Measurements from ENCODE around the gene RPLP2. TPM values are rescaled to one million over a fixed set of nuclear protein-coding genes. Genes with fewer than 3 reads are reported as not detected.

The RPLP2 gene
- total RNA-seq, 3 donors from 2014 or later (not counting 1 experiment from before 2014, with no cell fraction given): 1,482 to 1,846 (median 1,534) TPM

DNA sequence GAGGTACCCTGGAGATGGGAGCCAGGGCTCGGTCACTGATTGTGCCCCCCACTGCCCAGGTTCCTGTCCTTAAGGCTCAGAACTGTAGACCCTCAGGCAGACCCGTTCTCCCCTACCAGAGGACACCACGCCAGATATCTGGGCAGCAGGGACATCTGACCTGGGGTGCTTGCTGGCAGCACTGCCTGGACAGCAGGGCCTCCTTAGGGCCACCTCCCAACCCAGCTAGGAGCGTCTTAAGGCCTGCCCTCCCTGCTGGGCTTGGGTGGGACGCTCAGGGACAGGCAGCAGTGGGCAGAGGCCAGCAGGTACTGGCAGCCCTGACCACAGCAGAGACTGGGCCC is 29.5 kb downstream of the RPLP2 start:
- Histone ChIP-seq H3K27me3 (ENCODE audit: control insufficient read depth, insufficient read depth, low read length) (no peaks in the 10 kb centered on the region), H3K4me1 (ENCODE audit: control insufficient read depth, insufficient read depth, low read length) (peaks cover 82% of the 10 kb centered on the region), H3K9me3 (ENCODE audit: control insufficient read depth, insufficient read depth, low read length) (no peaks in the 10 kb centered on the region), H3K27ac (ENCODE audit: low read length) (no peak overlapping the region), H3K36me3 (ENCODE audit: control insufficient read depth, insufficient read depth, low read length) (peaks cover 23% of the 10 kb centered on the region), H3K4me3 (ENCODE audit: low read length) (no peak overlapping the region)
- TF ChIP-seq, protein P1, sequence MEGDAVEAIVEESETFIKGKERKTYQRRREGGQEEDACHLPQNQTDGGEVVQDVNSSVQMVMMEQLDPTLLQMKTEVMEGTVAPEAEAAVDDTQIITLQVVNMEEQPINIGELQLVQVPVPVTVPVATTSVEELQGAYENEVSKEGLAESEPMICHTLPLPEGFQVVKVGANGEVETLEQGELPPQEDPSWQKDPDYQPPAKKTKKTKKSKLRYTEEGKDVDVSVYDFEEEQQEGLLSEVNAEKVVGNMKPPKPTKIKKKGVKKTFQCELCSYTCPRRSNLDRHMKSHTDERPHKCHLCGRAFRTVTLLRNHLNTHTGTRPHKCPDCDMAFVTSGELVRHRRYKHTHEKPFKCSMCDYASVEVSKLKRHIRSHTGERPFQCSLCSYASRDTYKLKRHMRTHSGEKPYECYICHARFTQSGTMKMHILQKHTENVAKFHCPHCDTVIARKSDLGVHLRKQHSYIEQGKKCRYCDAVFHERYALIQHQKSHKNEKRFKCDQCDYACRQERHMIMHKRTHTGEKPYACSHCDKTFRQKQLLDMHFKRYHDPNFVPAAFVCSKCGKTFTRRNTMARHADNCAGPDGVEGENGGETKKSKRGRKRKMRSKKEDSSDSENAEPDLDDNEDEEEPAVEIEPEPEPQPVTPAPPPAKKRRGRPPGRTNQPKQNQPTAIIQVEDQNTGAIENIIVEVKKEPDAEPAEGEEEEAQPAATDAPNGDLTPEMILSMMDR (IDR thresholded peaks at IDR 0.05): no peak
- H3K36me3 Mint-ChIP-seq: no peaks in the 10 kb centered on the region
- no peaks in the 10 kb centered on the region for H3K27me3 Mint-ChIP-seq (ENCODE audit: low read depth in 2 of 2)
- intact Hi-C loops (cut with micrococcal nuclease): no loop called here
- no peak overlapping the region for H3K4me3 Mint-ChIP-seq
- ATAC-seq (no peak), DNase-seq (no peak)
- 93% methylated on average over 5 of the region's 5 CpGs for WGBS (ENCODE audit: insufficient coverage)
- H3K4me1 Mint-ChIP-seq: peaks cover 7 to 36% of the 10 kb centered on the region in 2 donors
- no peak overlapping the region for H3K27ac Mint-ChIP-seq
- no peaks in the 10 kb centered on the region for H3K9me3 Mint-ChIP-seq

DNA sequence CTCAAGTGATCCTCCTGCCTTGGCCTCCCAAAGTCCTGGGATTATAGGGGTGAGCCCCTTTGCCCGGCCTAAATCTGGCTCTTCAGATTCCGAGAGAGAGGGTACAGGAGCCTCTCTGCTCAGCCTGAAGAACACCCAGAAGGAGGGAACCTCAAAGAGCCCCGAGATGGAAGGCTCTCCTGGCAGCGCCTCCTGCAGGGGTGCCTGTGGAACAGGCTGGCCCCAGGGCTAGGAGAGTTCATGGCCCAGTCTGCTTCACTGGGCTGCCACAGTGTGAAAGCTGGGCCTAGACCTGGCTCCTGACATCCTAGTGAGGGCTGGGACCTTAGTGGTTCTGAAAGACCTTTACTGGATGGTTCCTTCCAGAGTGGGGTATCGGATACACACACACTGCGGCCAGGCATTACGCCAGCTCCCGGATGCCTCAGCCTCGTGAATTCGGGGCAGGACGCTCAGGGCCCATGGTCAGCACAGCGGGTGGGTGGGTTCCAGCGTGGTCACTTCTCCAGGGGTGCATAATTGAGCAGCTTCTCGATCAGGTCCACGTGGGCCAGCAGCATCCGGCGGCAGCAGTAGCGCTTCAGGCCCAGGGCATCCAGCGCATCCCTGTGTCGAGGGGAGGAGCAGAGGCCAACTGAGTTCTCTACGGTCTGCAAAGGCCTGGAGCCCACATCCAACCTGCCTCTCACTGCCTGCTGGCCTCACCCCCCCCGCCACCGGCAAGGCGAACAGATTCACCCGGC is 30.3 kb downstream of the RPLP2 start:
- no peaks in the 10 kb centered on the region for H3K36me3 Mint-ChIP-seq
- H3K4me3 ChIP-seq (ENCODE audit: low read length): no peak overlapping the region
- no peak for ATAC-seq
- intact Hi-C loops (cut with micrococcal nuclease): loop anchor here (10.0 kb wide), 1 partner anchor 75 kb away; the partner anchor contains the start of gene CHID1
- no peaks in the 10 kb centered on the region for H3K9me3 Mint-ChIP-seq
- H3K36me3 ChIP-seq (ENCODE audit: control insufficient read depth, insufficient read depth, low read length): peaks cover 23% of the 10 kb centered on the region
- peaks cover 82% of the 10 kb centered on the region for H3K4me1 ChIP-seq (ENCODE audit: control insufficient read depth, insufficient read depth, low read length)
- no peak overlapping the region for H3K27ac Mint-ChIP-seq
- TF ChIP-seq, protein P1 (IDR thresholded peaks at IDR 0.05): no peak
- H3K9me3 ChIP-seq (ENCODE audit: control insufficient read depth, insufficient read depth, low read length): no peaks in the 10 kb centered on the region
- 92% methylated on average over 25 of the region's 25 CpGs for WGBS (ENCODE audit: insufficient coverage)
- no peaks in the 10 kb centered on the region for H3K27me3 ChIP-seq (ENCODE audit: control insufficient read depth, insufficient read depth, low read length)
- no peak for DNase-seq
- H3K4me1 Mint-ChIP-seq: peaks cover 7 to 40% of the 10 kb centered on the region in 2 donors
- no peak overlapping the region for H3K27ac ChIP-seq (ENCODE audit: low read length)
- peak overlapping the region; percentile 86 for H3K4me3 Mint-ChIP-seq
- H3K27me3 Mint-ChIP-seq (ENCODE audit: low read depth in 2 of 2): no peaks in the 10 kb centered on the region

DNA sequence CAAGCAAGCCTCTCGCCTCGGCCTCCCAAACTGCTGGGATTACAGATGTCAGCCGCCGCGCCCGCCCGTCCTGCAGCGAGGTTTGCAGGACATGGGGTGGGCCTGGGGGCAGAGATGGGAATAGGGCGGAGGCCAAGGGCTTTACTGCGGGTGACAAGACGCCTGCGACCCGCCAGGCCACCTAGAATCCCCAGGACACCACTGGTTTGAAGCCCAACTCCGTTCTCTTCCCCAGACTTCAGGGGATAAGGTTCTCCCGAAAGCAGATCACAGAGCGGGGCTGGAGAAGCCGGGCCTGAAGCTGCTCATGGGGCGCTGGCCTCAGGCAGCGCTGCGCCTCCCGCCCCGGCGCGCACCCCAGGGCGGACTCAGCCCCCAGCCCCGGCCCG is 32.2 kb downstream of the RPLP2 start:
- H3K4me1 Mint-ChIP-seq: peaks cover 7 to 44% of the 10 kb centered on the region in 2 donors
- intact Hi-C loops (cut with micrococcal nuclease): loop anchor here (10.0 kb wide), 1 partner anchor 73 kb away; the partner anchor contains the start of gene CHID1
- WGBS (ENCODE audit: insufficient coverage): 1% methylated on average over 27 of the region's 27 CpGs

More for the DNA sequence above, 32.2 kb downstream of the RPLP2 start:
- ATAC-seq: peak; percentile 23 to 35 (median 33)
- Histone ChIP-seq H3K27me3 (ENCODE audit: control insufficient read depth, insufficient read depth, low read length) (no peaks in the 10 kb centered on the region), H3K9me3 (ENCODE audit: control insufficient read depth, insufficient read depth, low read length) (no peaks in the 10 kb centered on the region), H3K4me3 (ENCODE audit: low read length) (peak overlapping the region; percentile 70), H3K4me1 (ENCODE audit: control insufficient read depth, insufficient read depth, low read length) (peaks cover 71% of the 10 kb centered on the region), H3K36me3 (ENCODE audit: control insufficient read depth, insufficient read depth, low read length) (peaks cover 23% of the 10 kb centered on the region), H3K27ac (ENCODE audit: low read length) (peak overlapping the region; percentile 58)
- DNase-seq: no peak
- Mint-ChIP-seq H3K36me3 (no peaks in the 10 kb centered on the region), H3K27ac (peak overlapping the region in 1 of 2 donors; percentile 75), H3K27me3 (ENCODE audit: low read depth in 2 of 2) (no peaks in the 10 kb centered on the region), H3K9me3 (no peaks in the 10 kb centered on the region), H3K4me3 (peak overlapping the region; percentile 86)
- TF ChIP-seq, protein P1 (IDR thresholded peaks at IDR 0.05): no peak
